HG02571 (cell line): ENCODE results near the gene RAD51B.

Experiments
- ATAC-seq: cut with Tn5 transposase; IDR thresholded peaks from one replicate; pipeline ENCODE4 v1.9.1; 2021; ENCODE audit warnings: mild to moderate bottlenecking, moderate library complexity; ENCODE audit not compliant: unreplicated experiment

The RAD51B gene

DNA sequence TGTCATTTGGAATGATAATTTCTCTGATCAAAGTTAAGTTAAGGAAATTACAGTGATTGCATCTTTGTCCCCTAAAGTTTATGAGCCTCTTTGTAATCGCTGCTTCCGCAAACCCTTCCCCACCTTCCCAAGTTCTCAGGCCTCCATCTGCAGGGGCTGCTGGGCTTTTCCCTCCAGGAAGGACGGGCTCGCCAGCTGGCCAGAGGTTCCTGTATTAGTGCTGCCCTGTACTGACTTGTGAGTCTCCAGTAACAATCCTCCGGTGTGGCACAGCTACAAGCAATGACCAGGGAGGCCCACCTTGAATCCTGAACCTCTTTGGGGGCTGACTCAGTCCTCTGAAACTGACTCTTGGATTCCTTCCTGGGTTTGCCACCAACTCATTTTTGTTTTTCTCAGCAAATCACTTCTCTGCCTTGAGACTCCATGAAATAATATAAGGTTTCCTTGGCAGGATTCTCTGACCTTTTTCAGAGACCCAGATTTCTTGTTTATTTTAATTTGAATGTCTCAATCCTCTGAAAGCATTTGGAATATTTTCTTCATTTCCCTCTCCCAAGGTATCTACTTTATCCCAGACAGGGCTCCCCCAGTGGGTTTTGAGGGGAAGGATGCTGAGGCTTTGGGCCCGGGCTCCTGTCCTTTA is 574.7 kb downstream of the RAD51B start:
- no peak for ATAC-seq

DNA sequence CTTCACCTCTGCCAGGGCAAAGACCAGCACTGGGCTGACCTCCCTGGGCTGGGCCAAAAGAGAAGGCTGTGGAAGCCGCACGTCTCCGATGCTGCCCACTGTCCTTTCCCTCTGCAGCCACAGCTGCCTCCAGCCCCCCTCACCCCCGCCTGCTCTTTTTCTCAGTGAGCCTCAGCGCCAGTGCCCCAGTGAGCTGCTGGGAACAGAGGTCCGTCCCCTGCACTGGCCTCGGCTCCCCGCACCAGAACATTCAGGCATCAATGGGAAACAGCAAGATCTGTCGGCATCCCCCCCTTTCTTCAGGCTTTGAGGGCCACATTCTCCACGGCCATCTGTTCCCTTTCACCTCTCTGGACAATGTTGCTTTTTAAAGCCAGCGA is 575.2 kb downstream of the RAD51B start:
- no peak for ATAC-seq

DNA sequence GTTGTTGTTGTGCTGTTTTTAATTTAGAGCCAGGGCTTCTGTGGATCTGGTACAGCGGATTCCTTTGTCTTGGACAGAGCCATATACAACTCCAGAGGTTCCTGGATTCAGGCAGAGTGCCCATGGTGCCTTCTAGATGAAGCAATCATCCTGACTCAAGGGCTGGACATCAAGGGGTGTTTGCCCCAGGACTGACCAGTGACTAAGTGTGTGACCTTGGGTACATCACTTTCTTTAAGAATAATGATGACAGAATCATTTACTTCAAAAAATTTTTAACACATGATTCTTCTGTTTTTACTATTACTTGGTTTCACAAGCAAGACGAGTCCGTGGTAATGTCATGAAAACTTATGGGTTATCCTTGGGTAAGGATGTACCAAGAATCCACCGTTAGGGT is 576.0 kb downstream of the RAD51B start:
- ATAC-seq, result no peak

DNA sequence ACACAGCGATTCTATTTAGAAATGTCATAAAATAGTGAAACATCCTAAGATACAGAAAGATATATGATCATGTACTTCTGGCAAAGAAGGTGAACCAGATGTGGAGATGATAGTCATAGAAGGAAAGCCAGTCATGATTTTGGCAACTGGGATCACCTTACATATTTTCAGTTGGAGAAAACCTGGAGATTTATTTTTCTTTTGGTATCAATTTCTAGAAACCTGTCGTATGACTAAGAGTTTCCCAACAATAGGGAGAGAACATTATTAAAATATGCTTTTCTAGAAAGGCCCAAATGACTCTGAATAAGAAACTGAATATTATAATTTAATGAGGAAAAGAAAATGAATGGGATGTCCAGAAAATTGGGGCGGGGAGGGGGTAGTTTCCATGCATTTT is 576.9 kb downstream of the RAD51B start:
- no peak for ATAC-seq

DNA sequence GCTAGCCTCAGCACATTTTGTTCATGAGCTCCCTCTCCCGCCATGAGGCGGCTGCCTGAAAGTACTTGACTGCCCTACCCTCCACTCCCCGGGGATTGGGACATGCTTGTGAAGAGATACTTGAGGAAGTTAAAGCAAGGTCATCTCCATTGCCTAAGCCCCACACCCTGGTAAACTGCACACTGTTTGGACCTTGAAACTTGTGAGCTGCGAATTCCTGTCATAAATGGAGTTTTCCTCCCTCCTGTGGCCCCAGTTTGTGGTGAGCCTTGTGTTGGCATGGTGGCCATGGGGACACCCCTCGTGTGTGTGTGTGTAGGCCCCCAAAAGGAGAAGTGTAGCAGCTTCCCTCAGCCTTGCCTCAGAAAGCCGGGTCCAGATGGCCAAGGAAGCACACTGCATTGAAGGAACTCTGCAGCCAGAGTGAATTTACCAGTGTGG is 577.8 kb downstream of the RAD51B start:
- no peak for ATAC-seq

DNA sequence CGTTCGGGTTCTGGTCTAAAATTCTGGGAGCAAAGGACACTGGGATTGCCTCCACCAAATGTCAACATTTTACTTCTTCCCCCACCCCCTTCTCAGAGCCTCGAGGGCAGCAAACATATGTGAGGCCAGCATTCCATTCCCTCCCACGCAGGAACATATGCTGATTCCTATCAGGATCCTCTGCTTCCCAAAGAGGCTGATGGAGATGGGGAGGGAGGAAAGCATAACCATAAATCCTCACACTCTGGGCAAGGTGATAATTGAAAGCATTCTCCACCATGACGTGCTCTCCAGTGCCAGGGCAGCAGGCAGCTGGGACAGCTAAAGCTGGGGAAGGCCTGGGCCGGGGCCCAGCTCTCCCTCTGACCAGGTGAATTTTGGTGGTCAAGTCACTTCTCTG is 578.2 kb downstream of the RAD51B start:
- ATAC-seq, result no peak

DNA sequence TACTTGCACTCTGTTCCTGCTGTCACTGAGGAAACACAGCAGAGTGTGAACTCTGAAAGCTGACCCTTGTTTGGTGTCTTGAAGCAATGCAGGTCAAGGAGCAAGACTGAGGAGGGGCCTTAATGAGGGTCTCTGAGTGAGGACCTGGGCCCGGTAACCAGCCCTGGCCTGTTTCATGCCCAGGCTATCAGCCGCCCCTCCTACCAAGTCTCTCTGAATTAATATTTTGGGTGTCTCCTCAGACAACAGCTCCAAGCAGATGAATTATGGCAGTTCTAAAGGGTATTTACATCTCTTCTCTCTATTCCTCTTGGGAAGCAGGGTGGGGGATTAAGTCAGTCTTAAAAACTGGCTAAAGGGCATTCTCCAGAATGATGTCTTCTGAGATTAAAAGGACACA is 578.8 kb downstream of the RAD51B start:
- no peak for ATAC-seq

DNA sequence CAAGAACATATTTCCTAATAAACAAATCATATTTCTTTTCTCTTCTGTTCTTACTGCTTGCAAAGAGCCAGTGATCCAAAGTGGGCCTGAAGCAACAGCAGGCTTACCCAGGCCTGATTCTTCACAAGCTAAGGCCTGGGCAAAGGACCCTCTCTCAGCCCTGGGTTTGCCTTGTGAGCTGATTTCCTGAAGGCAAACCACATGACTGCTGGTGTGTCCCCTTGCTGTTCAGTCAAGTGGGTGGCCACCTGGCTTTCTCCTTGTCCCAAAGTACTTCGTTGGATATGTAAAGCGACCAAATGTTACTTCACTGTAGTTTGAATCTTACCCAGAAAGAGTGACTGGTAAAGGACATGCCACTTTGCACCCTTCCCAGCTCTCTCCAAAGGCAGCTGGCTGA is 580.4 kb downstream of the RAD51B start:
- ATAC-seq, result no peak

DNA sequence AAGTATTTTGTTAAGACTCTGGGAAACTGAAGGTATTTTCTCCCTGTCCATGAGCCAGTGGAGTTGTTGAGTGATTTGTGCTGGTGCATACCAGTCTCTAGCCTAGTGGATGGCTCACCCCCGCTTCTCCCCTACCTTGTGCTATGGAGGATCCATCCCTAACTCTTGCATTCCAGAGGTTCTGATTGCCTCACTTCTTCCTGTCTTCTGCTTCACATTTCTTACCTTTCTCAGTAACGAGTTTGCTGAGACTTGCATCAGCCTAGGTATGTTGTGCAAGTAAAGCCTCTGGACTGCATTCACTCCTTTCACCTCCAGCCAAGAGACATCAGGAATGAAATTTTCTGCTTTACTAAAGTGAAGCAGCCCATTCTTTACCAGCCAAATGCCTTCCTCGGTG is 581.7 kb downstream of the RAD51B start:
- no peak for ATAC-seq

DNA sequence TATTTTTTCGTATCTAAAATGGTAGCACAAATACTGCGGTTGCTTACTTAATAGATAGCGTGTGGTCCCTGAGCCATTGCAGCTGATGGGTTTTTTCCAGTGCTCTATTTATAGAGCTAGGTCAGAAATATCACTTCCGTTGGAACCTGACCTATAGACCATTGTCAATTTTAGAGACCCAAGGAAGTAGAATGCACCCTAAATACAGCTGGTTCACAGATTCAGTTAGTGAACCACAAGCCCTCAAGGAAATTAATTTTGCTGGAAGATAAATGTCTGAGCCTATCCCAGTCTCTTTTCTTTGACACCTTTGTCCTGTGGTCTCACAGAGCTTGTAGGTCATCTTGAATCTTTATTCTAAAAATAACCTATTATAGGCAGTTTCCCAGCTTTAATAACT is 582.3 kb downstream of the RAD51B start:
- ATAC-seq, result peak; percentile 69

DNA sequence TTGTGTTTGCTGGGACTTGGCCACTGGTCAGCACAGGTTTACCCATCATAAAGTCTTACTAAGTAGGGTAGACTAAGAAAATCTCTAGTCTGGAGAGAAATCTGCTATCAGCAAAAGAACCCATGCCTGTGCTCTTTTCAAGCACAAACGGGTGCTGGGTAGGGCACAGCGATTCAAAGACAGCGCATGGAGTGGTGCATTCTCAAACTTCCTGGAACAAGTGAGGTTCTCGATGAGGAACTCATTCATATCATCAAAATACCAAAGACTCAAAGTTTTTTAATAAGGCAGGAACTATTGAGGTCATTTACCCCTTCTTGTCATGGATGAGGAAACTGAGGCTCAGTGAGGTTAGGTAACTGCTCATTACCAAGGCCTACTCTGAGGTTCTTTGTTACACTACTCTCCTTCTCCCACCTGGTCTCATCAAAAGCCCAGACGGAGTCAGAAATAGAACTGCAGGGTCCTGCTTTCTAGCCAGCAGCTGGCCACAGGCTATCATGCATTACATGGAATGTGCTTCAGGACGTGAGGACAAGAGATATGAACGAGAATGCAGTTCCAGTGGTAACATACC is 583.0 kb downstream of the RAD51B start:
- ATAC-seq, result no peak

DNA sequence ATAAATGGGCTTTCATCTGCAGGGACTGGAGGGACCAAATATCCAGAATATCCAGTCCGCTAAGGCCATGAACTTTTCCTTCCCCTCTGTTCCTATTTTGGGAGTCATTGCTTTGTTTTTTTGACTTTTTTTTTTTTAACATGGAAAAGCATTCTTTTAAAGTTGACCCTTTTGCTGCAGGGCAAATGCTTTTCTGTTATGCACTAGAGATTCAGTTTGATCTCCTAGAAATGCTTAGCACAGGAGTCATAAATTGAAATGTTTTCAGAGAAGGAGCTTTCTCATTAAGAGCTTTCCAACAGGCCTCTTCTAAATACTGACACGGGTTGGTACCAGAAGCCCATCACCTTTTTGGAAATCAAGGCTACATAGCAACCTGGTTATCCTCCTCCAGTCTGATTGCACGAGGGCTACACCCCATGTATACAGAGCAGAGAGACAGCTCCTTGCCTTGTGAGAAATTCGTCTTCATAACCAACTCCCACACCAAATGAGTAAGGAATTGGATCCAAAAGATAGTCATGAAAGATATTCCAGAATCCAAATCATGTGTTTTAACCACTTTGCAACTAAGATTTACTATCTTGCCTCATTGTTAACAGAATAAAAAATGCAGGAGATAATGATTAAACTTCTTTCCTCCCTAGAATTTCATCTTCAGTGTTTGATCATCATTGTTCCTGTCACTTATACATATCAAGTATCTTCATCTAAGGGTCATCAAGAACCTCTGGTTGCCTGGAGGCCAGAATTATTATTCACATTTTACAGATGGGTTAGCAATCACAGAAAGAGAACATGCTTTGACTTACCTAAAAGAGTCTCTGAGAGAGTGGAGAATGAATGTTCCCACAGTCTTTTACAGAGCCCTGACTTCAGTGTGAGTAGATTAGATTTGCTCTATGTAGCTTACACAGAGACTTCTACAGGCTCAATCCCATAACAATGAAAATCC is 583.9 kb downstream of the RAD51B start:
- ATAC-seq, result no peak

DNA sequence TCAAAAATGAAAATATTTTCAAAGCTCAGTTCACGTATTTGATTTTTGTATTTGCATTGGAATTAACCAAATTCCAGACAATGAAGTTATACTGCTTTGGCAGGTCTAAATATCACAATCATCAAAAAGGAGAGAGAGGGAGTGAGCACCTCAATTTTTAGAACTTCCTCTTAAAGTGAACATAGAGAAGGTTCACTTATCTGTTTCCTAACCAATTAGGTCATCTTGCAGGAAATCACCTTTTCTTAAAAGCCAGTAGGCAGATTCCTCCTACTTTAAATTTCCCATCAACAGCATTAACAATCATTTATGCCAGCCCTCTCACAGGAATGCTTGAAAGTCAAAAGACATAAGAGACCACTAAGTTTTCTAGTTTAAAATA is 584.6 kb downstream of the RAD51B start:
- no peak for ATAC-seq

DNA sequence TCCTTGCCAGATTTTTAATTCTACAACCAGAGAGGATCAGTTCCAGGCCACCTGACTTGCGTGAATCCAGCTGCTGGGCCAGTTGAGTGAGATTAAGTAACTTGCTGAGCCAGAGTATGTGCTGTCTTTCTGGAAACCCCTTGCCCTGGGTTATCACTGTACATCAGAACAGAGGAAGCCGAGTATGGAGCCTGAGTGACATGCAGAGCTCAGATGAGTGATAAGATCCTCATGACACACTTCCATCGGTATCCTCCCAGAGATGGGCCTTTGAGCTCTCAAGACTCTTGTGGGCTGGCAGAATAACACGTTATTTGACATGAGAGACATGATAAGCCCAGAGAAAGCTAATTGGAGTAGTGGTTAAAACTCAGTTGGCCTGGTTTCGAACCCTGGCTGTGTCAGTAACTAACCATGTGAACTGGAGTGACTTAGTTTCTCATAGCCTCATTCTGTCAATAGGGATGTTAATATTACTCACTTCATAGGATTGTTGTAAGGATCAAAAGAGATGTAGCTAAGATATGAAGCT is 585.1 kb downstream of the RAD51B start:
- no peak for ATAC-seq

DNA sequence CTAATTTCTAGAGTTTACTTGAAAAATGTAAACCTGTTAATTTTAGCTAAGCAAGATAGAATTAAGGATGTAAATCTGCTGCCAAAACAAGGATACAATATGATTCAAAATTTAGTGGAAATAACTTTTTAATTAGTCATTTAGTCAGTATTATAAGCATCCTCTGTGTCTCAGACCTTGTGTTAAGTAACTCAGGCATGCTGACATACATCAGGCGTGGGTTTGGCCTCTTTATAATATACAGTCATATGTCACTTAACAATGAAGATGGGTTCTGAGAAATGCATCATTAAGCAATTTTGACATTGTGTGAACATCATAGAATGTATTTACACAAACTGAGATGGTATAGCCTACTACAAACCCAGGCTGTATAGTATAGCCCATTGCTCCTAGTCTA is 586.4 kb downstream of the RAD51B start:
- no peak for ATAC-seq

DNA sequence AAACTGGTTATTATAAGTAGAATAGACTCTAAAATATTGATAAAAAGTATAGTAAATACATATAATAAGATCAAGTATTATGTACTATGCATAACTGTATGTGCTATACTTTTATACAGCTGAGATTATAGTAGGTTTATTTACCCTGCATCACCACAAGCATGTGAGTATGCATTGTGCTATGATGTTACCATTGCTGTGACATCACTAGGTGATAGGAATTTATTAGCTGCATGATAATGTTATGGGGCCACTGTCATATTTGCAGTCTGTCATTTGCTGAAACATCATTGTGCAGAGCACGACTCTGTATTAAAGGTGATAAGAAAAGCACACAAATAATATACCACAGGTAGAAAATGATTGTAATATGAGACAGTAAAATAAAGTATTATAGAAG is 587.7 kb downstream of the RAD51B start:
- ATAC-seq, result no peak

DNA sequence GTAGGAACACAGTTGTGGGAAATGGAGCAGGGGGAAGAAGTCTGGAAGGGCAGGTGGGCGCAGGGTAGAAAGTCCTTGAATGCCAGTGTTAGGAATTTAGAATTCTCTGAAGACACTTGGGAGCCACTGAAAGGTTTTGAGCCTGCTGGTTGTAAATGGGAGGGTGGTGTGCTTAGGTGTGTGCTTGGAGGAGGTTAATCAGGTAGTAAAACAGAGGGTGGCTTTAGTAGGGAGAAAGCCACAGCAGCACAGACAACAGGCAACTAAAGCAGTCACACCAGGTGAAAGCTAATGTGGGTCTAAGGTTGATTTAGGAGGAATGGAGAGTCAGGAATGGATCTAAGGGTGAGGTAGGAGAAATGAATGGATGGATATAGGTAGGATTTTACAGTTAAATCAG is 588.2 kb downstream of the RAD51B start:
- ATAC-seq, result no peak

DNA sequence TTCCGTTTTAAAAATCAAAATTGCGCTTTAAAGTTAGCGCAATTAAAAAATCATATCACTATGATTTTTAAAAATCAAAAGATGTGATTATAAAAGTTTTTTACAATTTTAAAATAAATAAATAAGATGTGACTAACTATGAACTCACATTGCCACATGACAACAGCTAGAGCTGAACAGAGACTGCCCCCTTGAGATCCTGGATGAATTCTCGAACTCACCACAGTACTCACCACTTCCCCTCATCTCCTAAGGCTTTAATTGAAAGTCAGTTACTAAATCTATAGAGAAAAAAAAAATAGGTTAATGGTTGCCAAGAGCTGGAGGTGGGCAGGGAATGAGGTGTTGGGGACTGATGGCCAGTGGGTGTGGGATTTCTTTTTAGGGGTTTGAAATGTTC is 589.1 kb downstream of the RAD51B start:
- ATAC-seq, result no peak

DNA sequence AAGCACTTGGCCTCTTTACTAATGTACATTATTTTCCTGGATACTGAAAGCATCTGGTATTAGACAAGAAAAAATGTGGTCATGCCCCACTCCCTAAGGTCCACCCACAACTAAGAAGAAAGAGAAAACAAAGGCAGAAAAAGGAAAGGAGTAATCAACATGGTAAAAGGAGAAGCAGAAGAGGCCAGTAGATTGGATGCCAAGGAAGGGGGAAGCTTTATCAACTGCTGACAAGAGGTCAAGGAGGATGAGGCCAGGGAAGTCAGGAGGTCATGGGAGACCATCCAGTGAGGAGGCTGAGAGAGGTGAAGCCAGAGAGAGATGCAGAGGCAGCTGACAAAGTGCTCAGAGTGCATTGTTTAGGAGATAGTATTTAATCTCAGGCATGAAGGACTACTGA is 589.8 kb downstream of the RAD51B start:
- no peak for ATAC-seq

DNA sequence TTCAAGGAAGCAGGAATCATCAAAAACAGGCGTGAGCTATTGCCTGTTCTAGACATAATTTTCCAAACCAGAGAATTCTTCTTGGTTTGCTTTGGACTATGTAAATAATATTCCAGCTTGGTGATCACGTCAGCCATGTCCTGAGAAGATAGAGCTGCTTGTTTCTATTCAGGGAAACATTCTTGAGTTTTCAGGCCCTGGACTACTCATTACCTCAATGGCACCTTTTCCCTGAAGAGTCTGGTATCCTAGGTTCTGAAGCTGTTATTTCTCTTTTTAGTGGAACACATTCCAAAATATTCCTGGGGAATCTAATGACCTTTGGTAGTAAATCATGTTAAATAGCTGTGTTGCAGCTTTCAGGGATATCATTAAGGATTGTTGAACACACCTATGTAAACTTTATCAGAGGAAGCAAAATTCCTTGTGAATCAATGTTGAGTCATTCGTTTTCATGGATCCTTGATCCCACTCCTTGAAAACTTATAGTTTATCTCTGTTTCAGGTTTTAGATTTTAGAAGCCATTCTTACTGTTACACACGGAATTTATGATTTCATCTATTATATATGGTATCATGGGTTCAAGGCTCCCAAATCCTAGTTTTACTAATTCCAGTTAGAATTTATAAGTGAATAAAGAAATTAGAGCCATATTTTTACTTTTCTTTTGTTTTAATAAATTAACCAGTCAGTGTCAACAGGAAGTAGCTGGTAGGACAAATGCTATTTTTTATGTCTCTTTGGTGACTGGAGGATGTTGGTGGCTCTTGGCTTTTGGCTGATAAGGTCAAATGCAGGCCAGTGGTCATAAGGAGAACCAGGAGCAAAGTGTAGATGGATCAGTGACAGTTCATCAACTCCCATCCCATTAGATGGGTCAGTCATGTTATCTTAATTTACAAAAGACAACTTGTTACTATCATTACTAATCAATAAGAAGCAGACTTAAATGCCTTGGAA is 593.2 kb downstream of the RAD51B start:
- no peak for ATAC-seq

DNA sequence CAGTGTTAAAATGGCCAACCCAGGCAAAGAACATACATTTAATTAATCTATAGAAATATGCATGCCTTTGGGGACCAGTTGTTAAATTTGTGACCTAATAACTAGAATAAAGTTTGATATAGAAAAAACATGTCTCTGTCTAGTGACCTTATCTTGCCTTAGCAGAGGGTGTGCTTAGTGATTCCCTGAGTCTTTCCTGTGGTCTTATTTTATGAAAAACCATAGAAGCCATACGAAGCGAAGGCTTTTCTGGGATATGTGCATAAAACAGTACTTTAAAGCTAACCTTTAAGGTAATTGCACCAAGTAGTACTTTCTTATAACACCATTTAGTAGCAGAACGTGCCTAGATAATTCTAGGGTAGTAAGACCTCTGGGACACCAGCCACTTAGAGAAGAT is 593.9 kb downstream of the RAD51B start:
- ATAC-seq, result no peak
